HG02798 (cell line): ENCODE measurements around the gene IMMT.

Experiments
- ATAC-seq: cut with Tn5 transposase; IDR thresholded peaks from one replicate; pipeline ENCODE4 v1.9.1; 2021; ENCODE audit warnings: mild to moderate bottlenecking; ENCODE audit not compliant: unreplicated experiment, poor library complexity

IMMT gene

DNA sequence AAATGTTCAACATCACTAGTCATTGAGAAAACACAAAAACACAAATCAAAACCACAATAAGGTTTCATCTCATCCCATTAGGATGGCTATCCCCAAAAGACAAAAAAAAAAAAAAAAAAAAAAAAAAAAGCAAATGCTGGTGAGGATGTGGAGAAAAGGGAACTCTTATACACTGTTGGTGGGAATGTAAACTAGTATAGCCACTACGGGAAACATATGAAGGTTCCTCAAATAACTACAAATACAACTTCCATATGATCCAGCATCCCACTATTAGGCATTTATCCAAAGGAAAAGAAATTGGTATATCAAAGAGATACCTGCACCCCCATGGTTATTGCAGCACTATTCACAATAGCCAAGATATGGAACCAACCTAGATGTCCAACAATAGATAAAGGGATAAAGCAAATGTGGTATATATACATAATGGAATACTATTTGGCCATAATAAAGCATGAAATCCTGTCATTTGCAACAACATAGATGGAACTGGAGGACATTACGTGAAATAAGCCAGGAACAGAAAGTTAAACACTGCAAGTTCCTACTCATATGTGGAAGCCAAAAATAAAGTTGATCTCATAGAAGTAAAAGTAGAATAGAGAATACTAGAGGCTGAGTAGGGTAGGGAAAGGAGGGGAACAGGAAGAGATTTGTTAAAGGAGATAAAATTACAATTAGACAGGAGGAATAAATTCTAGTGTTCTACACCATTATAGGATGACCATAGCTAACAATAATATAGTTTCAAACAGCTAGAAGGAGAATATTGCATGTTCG is 98.0 kb downstream of the IMMT start:
- ATAC-seq = no peak

DNA sequence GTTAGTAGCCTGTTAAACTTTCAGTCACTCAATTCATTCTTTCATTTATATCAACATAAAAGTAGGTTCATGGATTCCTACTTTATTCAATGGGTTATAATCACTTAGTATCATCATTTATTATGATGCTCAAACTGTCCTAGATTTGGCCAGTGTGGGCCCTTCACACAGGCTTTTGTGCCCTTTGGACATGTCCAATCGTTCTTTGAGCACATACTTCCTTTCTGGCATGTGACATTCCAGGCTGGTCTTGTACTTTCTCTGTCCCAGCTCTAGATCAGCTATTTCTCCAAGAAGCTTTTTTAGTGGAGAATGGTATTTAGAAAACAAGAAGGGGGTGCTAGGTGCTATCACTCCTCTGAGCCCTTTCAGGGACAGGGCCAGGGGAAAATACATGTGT is 101.0 kb downstream of the IMMT start:
- no peak for ATAC-seq
